Small intestine (tissue), 7 donors: ENCODE measurements around the gene TIMM50. TPM values are rescaled to one million over a fixed set of nuclear protein-coding genes. Genes with fewer than 3 reads are reported as not detected.

Experiments
- DNase-seq, 2 donors: peaks; one replicate each; pipeline versions ENCODE4 v3.0.0 to v3.0.0-alpha.2; 2013
- FAIRE-seq: peaks from 2 replicates; lab custom pipeline; 2012; peaks lifted over from hg19 to GRCh38; lab: Jason Lieb, UNC
- H3K27ac ChIP-seq, 3 donors: one replicate each; pipeline ENCODE4 v1.5.1; 2013; ENCODE audit warnings: low read length in 2 of 3, mild to moderate bottlenecking in 2 of 3, control low read depth in 1 of 3, inconsistent platforms in 1 of 3, low read depth in 1 of 3, moderate library complexity in 1 of 3
- H3K27me3 ChIP-seq, 3 donors: one replicate each; pipeline ENCODE4 v1.6.1; 2013; ENCODE audit warnings: low read length in 3 of 3, inconsistent platforms in 1 of 3; ENCODE audit not compliant: control insufficient read depth in 3 of 3, insufficient read depth in 3 of 3
- H3K36me3 ChIP-seq, 3 donors: one replicate each; pipeline ENCODE4 v1.6.1; 2013; ENCODE audit warnings: low read length in 3 of 3, inconsistent platforms in 1 of 3, low read depth in 1 of 3, mild to moderate bottlenecking in 1 of 3, moderate library complexity in 1 of 3; ENCODE audit not compliant: control insufficient read depth in 3 of 3, insufficient read depth in 2 of 3
- H3K4me1 ChIP-seq, 3 donors: one replicate each; pipeline ENCODE4 v1.6.1; 2013; ENCODE audit warnings: low read length in 2 of 3, inconsistent platforms in 1 of 3, low read depth in 1 of 3, mild to moderate bottlenecking in 1 of 3, moderate library complexity in 1 of 3; ENCODE audit not compliant: control insufficient read depth in 3 of 3, insufficient read depth in 2 of 3
- H3K4me3 ChIP-seq, 3 donors: one replicate each; pipeline ENCODE4 v1.5.1; 2013; ENCODE audit warnings: low read length in 3 of 3, control low read depth in 1 of 3, inconsistent platforms in 1 of 3, low read depth in 1 of 3, mild to moderate bottlenecking in 1 of 3, moderate library complexity in 1 of 3
- H3K9me3 ChIP-seq, 2 donors: one replicate each; pipeline ENCODE4 v1.6.1; 2013; ENCODE audit warnings: low read depth in 1 of 2, low read length in 1 of 2; ENCODE audit not compliant: control insufficient read depth in 2 of 2, insufficient read depth in 1 of 2
- WGBS, 3 donors: extraction: QIAGEN DNeasy Blood & Tissue Kit; methylation state at CpG; one replicate each; pipeline ENCODE4 v1.1.7; 2013; 5-methylcytosine and 5-hydroxymethylcytosine counted together
- polyA plus RNA-seq, 4 donors: library from polyadenylated mRNA; stranded (reverse) in 3 of 4; unstranded in 1 of 4; fragments of 200-250 nt in 3 of 4; fragments of 120-200 nt in 1 of 4; gene quantifications; one replicate each; pipeline versions ENCODE4 v1.2.1 to v1.2.3, GENCODE V29; 2013
- donor health status: healthy with polysubstance abuse.
- donor health status: control.
- donor health status: control.
- donor health status: Bipolar disorder and iron deficiency.
- donor health status: healthy.

The TIMM50 gene
- polyA plus RNA-seq, 4 donors: 33.8 to 62.2 (median 48.4) TPM

GRCh38 chr19:39436350-39436716, 44.3 kb upstream of the TIMM50 start:
- FAIRE-seq (no peak), DNase-seq (no peak)
- no peaks in the 10 kb centered on the region for H3K27me3 ChIP-seq
- H3K9me3 ChIP-seq: no peaks in the 10 kb centered on the region
- peaks cover 2 to 16% (median 15%) of the 10 kb centered on the region in 3 donors for H3K4me1 ChIP-seq
- 3 to 16% (median 4%) methylated on average over 2 of the region's 2 CpGs for WGBS, 3 donors
- H3K36me3 ChIP-seq: peaks cover 5 to 34% (median 6%) of the 10 kb centered on the region in 3 donors
- H3K4me3 ChIP-seq: peak overlapping the region in 2 of 3 donors; percentile 50 to 80
- peak overlapping the region; percentile 51 to 94 (median 72) for H3K27ac ChIP-seq

- H3K9me3 ChIP-seq: no peaks in the 10 kb centered on the region
- DNase-seq: no peak
- WGBS, 3 donors: 81 to 87% (median 85%) methylated on average over 9 of the region's 9 CpGs
These were observed 42.2 kb upstream of the TIMM50 start for GRCh38 chr19:39438270-39438934.

GRCh38 chr19:39444598-39445195, 35.9 kb upstream of the TIMM50 start:
- 2 to 3% (median 3%) methylated on average over 17 of the region's 17 CpGs for WGBS, 3 donors
- FAIRE-seq (no peak), DNase-seq (peak in 1 of 2 donors; percentile 51)
- Histone ChIP-seq H3K4me3 (peak overlapping the region; percentile 81 to 93 (median 81)), H3K36me3 (peaks cover 0 to 22% (median 0%) of the 10 kb centered on the region in 3 donors), H3K27me3 (no peaks in the 10 kb centered on the region), H3K4me1 (peaks cover 2 to 11% (median 9%) of the 10 kb centered on the region in 3 donors), H3K27ac (peak overlapping the region; percentile 85 to 97 (median 93)), H3K9me3 (no peaks in the 10 kb centered on the region)

More at GRCh38 chr19:39438270-39438934, 42.2 kb upstream of the TIMM50 start:
- no peak overlapping the region for H3K27ac ChIP-seq
- H3K27me3 ChIP-seq: no peaks in the 10 kb centered on the region
- peaks cover 2 to 14% (median 2%) of the 10 kb centered on the region in 3 donors for H3K36me3 ChIP-seq
- FAIRE-seq: no peak
- peaks cover 2 to 16% (median 15%) of the 10 kb centered on the region in 3 donors for H3K4me1 ChIP-seq
- no peak overlapping the region for H3K4me3 ChIP-seq

- DNase-seq (peak; percentile 98 to 99), FAIRE-seq (no peak)
- peak within 1 kb of the TSS; percentile 85 to 97 (median 93) for H3K27ac ChIP-seq
- peaks cover 2 to 11% (median 9%) of the 10 kb centered on the region in 3 donors for H3K4me1 ChIP-seq
- H3K4me3 ChIP-seq: peak within 1 kb of the TSS; percentile 81 to 93 (median 81)
- 0% methylated on average over 66 to 68 of the region's 68 CpGs for WGBS, 3 donors
- no peaks in the 10 kb centered on the region for H3K27me3 ChIP-seq
- H3K36me3 ChIP-seq: peaks cover 0 to 26% (median 0%) of the 10 kb centered on the region in 3 donors
- no peaks in the 10 kb centered on the region for H3K9me3 ChIP-seq
These were observed 35.2 kb upstream of the TIMM50 start, which contains the start of gene SUPT5H for GRCh38 chr19:39445196-39446111. Gene SUPT5H (plus strand): TSS chr19:39445582. CDS start chr19:39445891, 309 bp downstream.

- no peak for FAIRE-seq
- 78 to 81% (median 80%) methylated on average over 16 of the region's 16 CpGs for WGBS, 3 donors
- Histone ChIP-seq H3K27ac (no peak overlapping the region), H3K4me1 (peaks cover 2 to 11% (median 9%) of the 10 kb centered on the region in 3 donors), H3K27me3 (no peaks in the 10 kb centered on the region), H3K4me3 (peak overlapping the region in 2 of 3 donors; percentile 81 to 93), H3K36me3 (peaks cover 0 to 30% (median 0%) of the 10 kb centered on the region in 3 donors), H3K9me3 (no peaks in the 10 kb centered on the region)
- no peak for DNase-seq
These were observed 34.1 kb upstream of the TIMM50 start for GRCh38 chr19:39446365-39447084.

GRCh38 chr19:39448271-39448670, 32.4 kb upstream of the TIMM50 start:
- DNase-seq (no peak), FAIRE-seq (no peak)
- H3K36me3 ChIP-seq: peaks cover 0 to 46% (median 3%) of the 10 kb centered on the region in 3 donors
- H3K27me3 ChIP-seq: no peaks in the 10 kb centered on the region
- H3K4me3 ChIP-seq: no peak overlapping the region
- no peak overlapping the region for H3K27ac ChIP-seq
- WGBS, 3 donors: 59 to 79% (median 71%) methylated on average over 3 of the region's 3 CpGs
- H3K4me1 ChIP-seq: peaks cover 2 to 11% (median 9%) of the 10 kb centered on the region in 3 donors
- no peaks in the 10 kb centered on the region for H3K9me3 ChIP-seq

GRCh38 chr19:39449116-39449797, 31.4 kb upstream of the TIMM50 start:
- H3K4me1 ChIP-seq: peaks cover 2 to 11% (median 7%) of the 10 kb centered on the region in 3 donors
- H3K4me3 ChIP-seq: no peak overlapping the region
- 77 to 79% (median 78%) methylated on average over 7 to 8 of the region's 8 CpGs for WGBS, 3 donors
- H3K9me3 ChIP-seq: no peaks in the 10 kb centered on the region
- H3K27me3 ChIP-seq: no peaks in the 10 kb centered on the region
- peaks cover 0 to 52% (median 7%) of the 10 kb centered on the region in 3 donors for H3K36me3 ChIP-seq
- FAIRE-seq (no peak), DNase-seq (no peak)
- no peak overlapping the region for H3K27ac ChIP-seq
